ENCODE data around the gene MPDU1.
"Not testable (repeated sequence)": the region's sequence is repeated elsewhere in the genome, so short reads cannot be mapped to it uniquely, and the experiment has no call there.

MPDU1 gene

GRCh38 chr17:7620835-7621234 lies 37.2 kb downstream of the MPDU1 start:
- no peak for DNase-seq

DNA sequence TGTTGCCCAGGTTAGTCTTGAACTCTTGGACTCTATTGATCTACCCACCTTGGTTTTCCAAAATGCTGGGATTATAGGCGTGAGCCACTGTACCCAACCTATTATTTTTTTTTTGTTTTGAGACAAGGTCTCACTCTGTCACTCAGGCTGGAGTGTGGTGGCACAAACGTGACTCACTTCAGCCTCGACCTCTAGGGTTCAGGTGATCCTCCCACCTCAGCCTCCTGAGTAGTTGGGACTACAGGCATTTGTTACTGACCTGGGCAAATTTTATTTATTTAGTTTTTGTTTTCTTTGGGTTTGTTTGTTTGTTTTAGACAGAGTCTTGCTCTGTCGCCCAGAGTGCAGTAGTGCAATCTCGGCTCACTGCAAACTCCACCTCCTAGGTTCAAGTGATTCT lies 40.0 kb downstream of the MPDU1 start:
- DNase-seq, result no peak

GRCh38 chr17:7625749-7626148 lies 42.1 kb downstream of the MPDU1 start:
- not testable (repeated sequence) for DNase-seq

DNA sequence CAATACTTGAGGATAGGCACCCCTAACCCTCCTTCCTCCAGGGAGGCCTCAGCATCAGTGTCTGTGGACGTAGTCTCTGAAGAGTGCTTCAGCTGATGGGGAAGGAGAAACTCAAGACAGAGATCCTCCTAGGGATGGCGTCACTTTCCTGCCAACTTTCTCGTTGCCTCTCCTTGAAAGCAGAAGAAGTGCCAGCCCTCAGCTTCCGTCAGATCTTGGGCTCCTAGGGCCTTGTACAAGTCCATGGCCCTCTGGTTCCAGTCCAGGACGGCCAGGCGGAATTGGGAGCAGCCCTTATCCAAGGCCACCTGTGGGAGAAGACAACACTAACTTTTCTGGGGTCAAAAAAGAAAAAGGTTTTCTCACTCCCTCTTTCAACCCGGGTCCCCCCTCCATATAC lies 42.7 kb downstream of the MPDU1 start:
- no peak for DNase-seq

DNA sequence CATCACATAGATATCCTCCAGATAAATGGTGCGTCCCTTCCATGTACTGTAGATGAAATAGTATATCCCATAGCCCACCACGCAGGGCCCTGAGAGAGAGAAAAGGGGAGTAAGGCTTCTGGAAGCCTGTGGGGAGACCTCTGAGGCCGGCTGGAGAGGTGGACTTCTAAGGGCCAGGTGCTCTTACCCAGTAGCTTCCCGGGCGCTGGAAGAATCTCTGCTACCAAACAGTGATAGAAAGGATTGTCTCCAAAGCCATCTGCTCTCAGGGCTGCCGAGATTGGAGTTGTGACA lies 43.3 kb downstream of the MPDU1 start:
- no peak for DNase-seq

- DNase-seq, result peak; percentile 12
Measured at GRCh38 chr17:7627250-7628121, 43.8 kb downstream of the MPDU1 start, which contains the start of gene SAT2. Gene SAT2 (minus strand): TSS chr17:7627821. CDS start chr17:7627635, 186 bp downstream.

- DNase-seq, result no peak
Measured at GRCh38 chr17:7629939-7630571, 46.4 kb downstream of the MPDU1 start, which contains the start of gene SHBG. Gene SHBG (plus strand): TSS chr17:7630135. CDS start chr17:7630173, 38 bp downstream.

GRCh38 chr17:7631398-7632380 lies 48.0 kb downstream of the MPDU1 start:
- no peak for DNase-seq

DNA sequence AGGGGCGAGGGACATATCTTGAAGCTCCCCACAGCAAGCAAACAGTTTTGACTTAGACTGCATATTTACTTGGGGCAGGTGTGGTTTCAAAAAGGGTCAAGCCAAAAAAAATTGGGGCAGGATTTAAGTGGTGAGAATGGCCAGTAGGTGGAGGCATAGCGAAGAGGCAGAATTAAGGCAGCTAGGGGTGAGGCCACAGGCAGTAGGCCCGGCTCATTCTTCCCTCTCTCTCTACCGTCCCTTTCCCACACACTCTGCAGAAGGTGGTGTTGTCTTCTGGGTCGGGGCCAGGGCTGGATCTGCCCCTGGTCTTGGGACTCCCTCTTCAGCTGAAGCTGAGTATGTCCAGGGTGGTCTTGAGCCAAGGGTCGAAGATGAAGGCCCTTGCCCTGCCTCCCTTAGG lies 48.8 kb downstream of the MPDU1 start:
- no peak for DNase-seq

DNA sequence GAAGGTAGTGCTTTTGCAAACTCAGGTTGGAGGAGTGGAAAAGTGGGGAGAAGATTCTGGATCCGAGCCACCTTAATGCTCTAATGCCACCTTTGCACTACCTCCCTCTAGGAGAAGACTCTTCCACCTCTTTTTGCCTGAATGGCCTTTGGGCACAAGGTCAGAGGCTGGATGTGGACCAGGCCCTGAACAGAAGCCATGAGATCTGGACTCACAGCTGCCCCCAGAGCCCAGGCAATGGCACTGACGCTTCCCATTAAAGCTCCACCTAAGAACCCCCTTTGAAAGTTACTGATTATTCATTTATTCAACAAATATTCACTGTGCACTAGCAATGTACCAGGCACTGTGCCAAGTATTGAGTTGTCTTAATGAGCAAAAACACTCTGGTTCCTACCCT lies 49.4 kb downstream of the MPDU1 start:
- DNase-seq, result no peak

DNA sequence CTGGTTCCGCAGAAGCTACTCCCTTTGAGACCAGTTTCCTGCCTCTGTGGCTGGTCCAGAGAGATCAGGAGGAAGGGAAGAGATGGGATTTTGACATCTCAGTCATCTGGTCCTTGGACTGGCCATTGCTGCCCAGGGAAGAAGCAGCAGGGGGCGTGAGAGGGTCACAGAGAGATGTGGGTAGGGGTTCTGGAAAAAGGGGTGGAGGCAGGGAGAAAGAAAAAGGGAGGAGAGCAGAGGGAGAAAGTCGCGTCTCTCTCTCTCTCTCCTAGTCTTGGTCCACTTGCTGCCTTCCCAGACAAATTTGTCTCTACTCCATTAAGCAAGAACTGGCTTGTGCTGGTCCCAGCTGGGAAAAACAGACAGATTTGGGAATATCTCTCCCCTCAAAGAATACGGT lies 50.7 kb downstream of the MPDU1 start:
- no peak for DNase-seq

DNA sequence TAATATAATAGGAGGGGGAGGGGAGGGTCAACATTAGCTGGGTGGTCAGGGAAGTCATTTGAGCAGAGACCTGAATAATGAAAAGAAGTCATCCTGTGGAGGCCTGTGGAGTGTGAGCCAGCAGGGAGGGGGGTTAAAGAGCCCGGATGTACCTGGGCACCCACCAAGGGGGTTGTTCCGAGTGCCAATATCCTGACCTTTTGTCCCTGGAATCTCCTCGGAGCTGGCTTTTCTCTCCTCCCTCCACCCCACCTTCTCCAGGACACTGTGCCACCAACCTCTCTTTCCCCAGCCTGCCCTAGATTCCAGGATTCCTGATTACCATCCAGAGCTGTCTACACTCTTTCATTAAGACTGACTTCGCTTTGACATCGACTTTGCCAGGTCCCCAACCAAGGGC lies 52.5 kb downstream of the MPDU1 start:
- DNase-seq, result no peak
